IMR-90 (cell line): ENCODE measurements around the gene AXIN2. TPM values are rescaled to one million over a fixed set of nuclear protein-coding genes. Genes with fewer than 3 reads are reported as not detected.

ENCODE experiments used
- ATAC-seq: fragments of 200-7000 bp; cut with Tn5 transposase; 2 replicates; pipeline ENCODE4 v1.9.1; 2020; ENCODE audit warnings: low read depth, mild to moderate bottlenecking, moderate library complexity
- BruUV-seq: library from RNA; stranded (reverse); fragments of 400-500 nt; replicated peaks from 2 replicates; lab custom pipeline; 2021; lab: Mats Ljungman, UMichigan
- CTCF ChIA-PET: fragments of 300-600 bp; formaldehyde crosslinking; extraction: SDS; loops from one replicate; lab custom pipeline; 2021; ENCODE audit warnings: antibody characterized with exemption; lab: Yijun Ruan, JAX
- POLR2A ChIA-PET: fragments of 300-600 bp; sonication (Branson Sonifier 250); formaldehyde crosslinking; loops from one replicate; lab custom pipeline; 2022; ENCODE audit warnings: antibody characterized with exemption; ENCODE audit not compliant: unreplicated experiment; lab: Charles Lee
- DNase-seq: peaks from one replicate; pipeline ENCODE4 v3.0.0; 2013
- H2AFZ ChIP-seq: replicated peaks from 2 replicates; pipeline ENCODE3; 2013; ENCODE audit warnings: low read length, mild to moderate bottlenecking; ENCODE audit not compliant: poor library complexity
- H2AK5ac ChIP-seq: 2 replicates; pipeline ENCODE4 v1.6.1; 2013; ENCODE audit warnings: low read depth, low read length, inconsistent platforms
- H2AK9ac ChIP-seq: replicated peaks from 2 replicates; pipeline ENCODE3; 2013; ENCODE audit warnings: mild to moderate bottlenecking, low read depth, low read length, moderate library complexity; ENCODE audit not compliant: poor library complexity
- H2BK120ac ChIP-seq: 2 replicates; pipeline ENCODE4 v1.6.1; 2013; ENCODE audit warnings: low read depth, low read length, inconsistent platforms
- H2BK15ac ChIP-seq: 3 replicates; pipeline ENCODE4 v1.6.1; 2013; ENCODE audit warnings: low read depth, low read length, inconsistent platforms
- H2BK20ac ChIP-seq: 2 replicates; pipeline ENCODE4 v1.6.1; 2013; ENCODE audit warnings: low read depth, mild to moderate bottlenecking, inconsistent platforms, low read length, moderate library complexity
- H2BK5ac ChIP-seq: 2 replicates; pipeline ENCODE4 v1.6.1; 2013; ENCODE audit warnings: mild to moderate bottlenecking, low read depth, low read length, inconsistent platforms; ENCODE audit not compliant: poor library complexity, severe bottlenecking
- H3K14ac ChIP-seq: replicated peaks from 2 replicates; pipeline ENCODE4 v1.6.1; 2013; ENCODE audit warnings: low read depth, low read length, inconsistent platforms
- H3K18ac ChIP-seq: 2 replicates; pipeline ENCODE4 v1.6.1; 2013; ENCODE audit warnings: low read depth, low read length, control low read depth
- H3K23ac ChIP-seq: 2 replicates; pipeline ENCODE4 v1.6.1; 2013; ENCODE audit warnings: low read depth, low read length, inconsistent platforms
- H3K27ac ChIP-seq: 2 replicates; pipeline ENCODE4 v1.5.1; 2013; ENCODE audit warnings: mild to moderate bottlenecking, control low read depth, low read length; ENCODE audit not compliant: insufficient read depth
- H3K27me3 ChIP-seq: 2 replicates; pipeline ENCODE4 v1.6.1; 2013; ENCODE audit warnings: low read length; ENCODE audit not compliant: control insufficient read depth, insufficient read depth
- H3K36me3 ChIP-seq: 2 replicates; pipeline ENCODE4 v1.6.1; 2013; ENCODE audit warnings: low read length, mixed read lengths; ENCODE audit not compliant: control insufficient read depth, insufficient read depth
- H3K4ac ChIP-seq: 2 replicates; pipeline ENCODE4 v1.6.1; 2013; ENCODE audit warnings: low read depth, low read length, inconsistent platforms
- H3K4me1 ChIP-seq: 2 replicates; pipeline ENCODE4 v1.6.1; 2013; ENCODE audit warnings: low read length, mixed read lengths; ENCODE audit not compliant: control insufficient read depth, insufficient read depth
- H3K4me2 ChIP-seq: 2 replicates; pipeline ENCODE4 v1.6.1; 2013; ENCODE audit warnings: low read depth, mild to moderate bottlenecking, control low read depth, low read length, moderate library complexity
- H3K4me3 ChIP-seq: 2 replicates; pipeline ENCODE4 v1.5.1; 2013; ENCODE audit warnings: low read depth, mild to moderate bottlenecking, control low read depth, low read length, moderate library complexity; ENCODE audit not compliant: insufficient read depth
- H3K56ac ChIP-seq: 2 replicates; pipeline ENCODE4 v1.6.1; 2013; ENCODE audit warnings: low read length, inconsistent platforms; ENCODE audit not compliant: insufficient read depth; ENCODE audit errors: extremely low read depth
- H3K79me1 ChIP-seq, 2 experiments: 2 replicates each; pipeline ENCODE4 v1.6.1; 2013; ENCODE audit warnings: low read length in 2 of 2, inconsistent platforms in 1 of 2, low read depth in 1 of 2
- H3K9ac ChIP-seq: 2 replicates; pipeline ENCODE4 v1.6.1; 2013; ENCODE audit warnings: low read depth, low read length, control low read depth
- H3K9me1 ChIP-seq: 2 replicates; pipeline ENCODE4 v1.6.1; 2013; ENCODE audit warnings: low read length, inconsistent platforms; ENCODE audit not compliant: insufficient read depth
- H3K9me3 ChIP-seq: 2 replicates; pipeline ENCODE4 v1.6.1; 2013; ENCODE audit warnings: low read length; ENCODE audit not compliant: control insufficient read depth, insufficient read depth
- H4K20me1 ChIP-seq: 2 replicates; pipeline ENCODE4 v1.6.1; 2013; ENCODE audit warnings: low read length, inconsistent platforms; ENCODE audit not compliant: insufficient read depth
- H4K5ac ChIP-seq: 2 replicates; pipeline ENCODE4 v1.6.1; 2013; ENCODE audit warnings: mild to moderate bottlenecking, low read depth, low read length, control low read depth
- H4K8ac ChIP-seq, 2 experiments: 2 replicates each; pipeline ENCODE4 v1.6.1; 2013; ENCODE audit warnings: low read depth in 2 of 2, low read length in 2 of 2, control low read depth in 1 of 2, inconsistent platforms in 1 of 2
- H4K91ac ChIP-seq: 2 replicates; pipeline ENCODE4 v1.6.1; 2013; ENCODE audit warnings: low read depth, low read length, inconsistent platforms; ENCODE audit not compliant: insufficient read depth
- BHLHE40 ChIP-seq: fragments of 150-350 bp; IDR thresholded peaks from 2 replicates; pipeline ENCODE4 v1.6.1; 2016; ENCODE audit warnings: mild to moderate bottlenecking, low read depth, low read length
- CEBPB ChIP-seq: IDR thresholded peaks from 2 replicates; pipeline ENCODE4 v1.6.1; 2012; ENCODE audit warnings: low read depth, low read length, improper control_type of control experiment
- MAZ ChIP-seq: IDR thresholded peaks from 2 replicates; pipeline ENCODE4 v1.6.1; 2012; ENCODE audit warnings: low read depth, mild to moderate bottlenecking, low read length, improper control_type of control experiment, moderate library complexity, borderline replicate concordance
- RCOR1 ChIP-seq: IDR thresholded peaks from 2 replicates; pipeline ENCODE4 v1.6.1; 2012; ENCODE audit warnings: mild to moderate bottlenecking, low read length, improper control_type of control experiment; ENCODE audit not compliant: insufficient replicate concordance
- WGBS, 2 experiments: methylation state at CpG; one replicate each; pipeline versions ENCODE4 v1.1.5 to v1.1.7; 2013; ENCODE audit warnings: missing lambda C conversion rate in 2 of 2; ENCODE audit not compliant: insufficient read length in 1 of 2; ENCODE audit errors: extremely low coverage in 2 of 2; 5-methylcytosine and 5-hydroxymethylcytosine counted together
- dilution Hi-C: fragments of 300-500 bp; cut with HindIII; formaldehyde crosslinking; loops from one replicate; pipeline ENCODE4 v1.14.3; 2018; ENCODE audit warnings: low sequenced_read_pairs; ENCODE audit not compliant: unreplicated experiment
- in situ Hi-C: fragments of 300-500 bp; cut with MboI; formaldehyde crosslinking; loops from 3 replicates; pipeline ENCODE4 v1.14.3; 2019; ENCODE audit warnings: low sequenced_read_pairs, inconsistent platforms, mixed read lengths
- intact Hi-C: fragments of 100-400 bp; cut with micrococcal nuclease; formaldehyde crosslinking; loops from 2 replicates; pipeline ENCODE4 v1.10.0; 2022
- polyA plus RNA-seq, 3 experiments: library from polyadenylated mRNA; depleted of rRNA; stranded (reverse); fragments of >200 nt; gene quantifications; 2 replicates each; pipeline ENCODE4 v1.2.3, GENCODE V29; 2012; ENCODE audit warnings: low replicate concordance in 1 of 3
- total RNA-seq: library from RNA; depleted of rRNA; stranded (reverse); fragments of >200 nt; gene quantifications from 2 replicates; pipeline ENCODE4 v1.2.3, GENCODE V29; 2012

The AXIN2 gene
- total and polyA plus RNA-seq, 2 of the 4 experiments (the other 2 are of a cell fraction), result 0.91 to 1.8 TPM

DNA sequence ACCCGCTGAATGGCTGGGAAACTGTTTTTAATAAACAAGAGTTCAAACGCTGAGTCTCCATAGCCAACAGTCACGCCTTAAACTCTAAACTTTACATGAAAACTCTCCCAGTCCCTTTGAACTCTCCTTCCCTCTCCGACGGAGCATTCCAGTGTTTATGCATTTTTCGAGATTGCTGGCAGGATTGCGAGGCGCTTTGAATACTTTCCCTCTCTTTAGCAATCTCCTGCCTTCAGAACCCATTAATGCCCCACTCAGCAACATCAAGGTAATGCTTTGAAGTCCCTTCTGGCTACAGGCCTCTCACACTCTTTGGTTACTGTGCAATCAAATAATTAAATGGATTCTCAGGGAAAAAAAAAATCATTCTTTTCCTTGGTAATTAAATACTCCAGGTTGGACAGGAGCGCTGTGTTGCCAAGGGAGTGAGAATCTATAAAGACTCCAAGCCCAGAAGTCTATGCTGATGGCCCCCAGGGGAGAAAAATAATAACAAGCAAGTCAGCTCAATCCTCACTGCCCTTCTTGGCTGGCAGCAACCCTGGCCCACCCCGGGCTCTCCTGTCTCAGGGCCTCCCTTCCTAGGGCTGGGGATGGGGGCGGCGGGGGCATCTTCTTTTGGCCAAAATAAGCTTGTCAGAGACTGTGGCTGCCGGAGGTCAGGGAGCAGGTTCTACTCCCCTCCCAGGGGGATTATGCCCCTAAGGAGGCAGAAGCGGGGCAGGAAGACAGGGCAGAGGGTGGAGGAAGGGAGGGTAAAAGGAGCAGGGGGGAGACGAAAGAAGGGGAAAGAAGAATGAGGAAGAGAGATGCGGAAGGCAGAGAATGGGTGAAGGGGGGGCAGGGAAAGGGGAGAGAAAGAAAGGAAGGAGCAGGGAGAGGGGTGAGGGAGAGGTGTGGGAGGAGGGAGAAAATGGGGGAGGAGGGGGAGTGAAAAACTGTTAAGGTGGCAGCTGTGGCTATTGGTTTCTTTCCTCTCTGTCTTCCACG lies 45.2 kb downstream of the AXIN2 start:
- DNase-seq, result peak; percentile 66
- peak; percentile 91 for ATAC-seq
- Histone ChIP-seq H3K9ac (no peak overlapping the region), H3K79me1 (no peaks in the 10 kb centered on the region), H2BK5ac (no peak overlapping the region), H3K4me1 (peaks cover 6% of the 10 kb centered on the region; the same call in 1 of the 2 replicates), H2BK120ac (no peak overlapping the region), H4K20me1 (no peaks in the 10 kb centered on the region), H3K14ac (no peak overlapping the region), H3K56ac (no peak overlapping the region), H3K27ac (no peak overlapping the region), H3K4me2 (no peak overlapping the region), H3K36me3 (no peaks in the 10 kb centered on the region), H3K27me3 (peaks cover 12% of the 10 kb centered on the region), H2AFZ (no peak overlapping the region), H2AK5ac (peak overlapping the region; percentile 9; the same call in 1 of the 2 replicates), H3K18ac (no peak overlapping the region), H3K9me3 (peaks cover 2% of the 10 kb centered on the region; the same call in 1 of the 2 replicates), H2BK15ac (no peak overlapping the region), H2AK9ac (no peak overlapping the region), H4K91ac (no peak overlapping the region), H3K4me3 (no peak overlapping the region), H3K9me1 (peaks cover 2% of the 10 kb centered on the region; the same call in 1 of the 2 replicates), H3K23ac (no peak overlapping the region), H2BK20ac (no peak overlapping the region), H4K8ac (no peak overlapping the region), H3K4ac (no peak overlapping the region; the same call in 1 of the 2 replicates), H4K5ac (no peak overlapping the region)
- no TSS peak for BruUV-seq
- ChIA-PET CTCF (interaction anchor here (0.6 kb wide), 1 partner anchor 77 kb away, joined by 3 read pairs; no protein-coding TSS in a partner anchor), POLR2A (no interaction called here)
- dilution Hi-C loops (no loop called here), intact Hi-C loops (no loop called here), in situ Hi-C loops (no loop called here)
- WGBS, 2 experiments, result 49% methylated on average over 5 of the region's 17 CpGs; no CpG with 5 or more reads in 1 of the 2 experiments
- TF ChIP-seq CEBPB (peak; percentile 39; the same call in 1 of the 2 replicates), RCOR1 (no peak), MAZ (no peak), BHLHE40 (peak; percentile 17; the same call in 1 of the 2 replicates)
